ENCODE results near the gene TEKT3.

TEKT3 gene

GRCh38 chr17:15278924-15279477, 62.4 kb downstream of the TEKT3 start:
- TF ChIP-seq MYC (IDR thresholded peaks at IDR 0.05; ENCODE audit: low read depth, low read length) (no peak), CTCF (IDR thresholded peaks at IDR 0.05; ENCODE audit: low read depth, low read length) (no peak), MAX (IDR thresholded peaks at IDR 0.05; ENCODE audit: low read depth, low read length) (0 out of 2 replicates have a peak, but pooled peaks have one; percentile 5), POLR2A (IDR thresholded peaks at IDR 0.05; ENCODE audit: extremely low read depth, insufficient read length) (no peak)
- H3K4me3 ChIP-seq (ENCODE audit: low read depth, low read length): no peak overlapping the region
- no peak for DNase-seq (ENCODE audit: low read depth)

- no peak overlapping the region for H3K4me3 ChIP-seq (ENCODE audit: low read depth, low read length)
- TF ChIP-seq CTCF (IDR thresholded peaks at IDR 0.05; ENCODE audit: low read depth, low read length): no peak
- TF ChIP-seq MYC (IDR thresholded peaks at IDR 0.05; ENCODE audit: low read depth, low read length): no peak
- TF ChIP-seq POLR2A (IDR thresholded peaks at IDR 0.05; ENCODE audit: extremely low read depth, insufficient read length): no peak
- TF ChIP-seq MAX (IDR thresholded peaks at IDR 0.05; ENCODE audit: low read depth, low read length): no peak
- DNase-seq (ENCODE audit: low read depth): no peak
These were observed 63.0 kb downstream of the TEKT3 start for GRCh38 chr17:15278380-15278779.

GRCh38 chr17:15274017-15274416, 67.4 kb downstream of the TEKT3 start:
- TF ChIP-seq MAX (IDR thresholded peaks at IDR 0.05; ENCODE audit: low read depth, low read length) (no peak), MYC (IDR thresholded peaks at IDR 0.05; ENCODE audit: low read depth, low read length) (no peak), CTCF (IDR thresholded peaks at IDR 0.05; ENCODE audit: low read depth, low read length) (no peak), POLR2A (IDR thresholded peaks at IDR 0.05; ENCODE audit: extremely low read depth, insufficient read length) (no peak)
- no peak overlapping the region for H3K4me3 ChIP-seq (ENCODE audit: low read depth, low read length)
- no peak for DNase-seq (ENCODE audit: low read depth)

- TF ChIP-seq CTCF (IDR thresholded peaks at IDR 0.05; ENCODE audit: low read depth, low read length) (no peak), POLR2A (IDR thresholded peaks at IDR 0.05; ENCODE audit: extremely low read depth, insufficient read length) (no peak)
- no peak for DNase-seq (ENCODE audit: low read depth)
- H3K4me3 ChIP-seq (ENCODE audit: low read depth, low read length): no peak overlapping the region
These were observed 68.1 kb downstream of the TEKT3 start for GRCh38 chr17:15273141-15273793.

- no peak for DNase-seq (ENCODE audit: low read depth)
- no peak for TF ChIP-seq MAX (IDR thresholded peaks at IDR 0.05; ENCODE audit: low read depth, low read length)
- no peak for TF ChIP-seq MYC (IDR thresholded peaks at IDR 0.05; ENCODE audit: low read depth, low read length)
- no peak for TF ChIP-seq CTCF (IDR thresholded peaks at IDR 0.05; ENCODE audit: low read depth, low read length)
- TF ChIP-seq POLR2A (IDR thresholded peaks at IDR 0.05; ENCODE audit: extremely low read depth, insufficient read length): no peak
- no peak overlapping the region for H3K4me3 ChIP-seq (ENCODE audit: low read depth, low read length)
These were observed 69.7 kb downstream of the TEKT3 start for GRCh38 chr17:15271741-15272140.

All from NB4 (cell line).